DOHH2 (cell line): Measurements from ENCODE around the gene RAB6B.

Experiments
- H3F3A ChIP-seq: fragments of 200-600 bp; sonication (generic), shearing (Covaris generic); 2 replicates; pipeline ENCODE4 v1.6.0; 2016; ENCODE audit warnings: antibody characterized with exemption, mild to moderate bottlenecking; ENCODE audit not compliant: control insufficient read depth, insufficient read depth
- H3K27ac ChIP-seq: fragments of 200-600 bp; sonication (generic); 2 replicates; pipeline ENCODE4 v1.5.1; 2014; ENCODE audit warnings: low read depth, mild to moderate bottlenecking, low read length, moderate library complexity
- H3K27me3 ChIP-seq: fragments of 200-600 bp; sonication (generic); 2 replicates; pipeline ENCODE4 v1.6.1; 2014; ENCODE audit warnings: mild to moderate bottlenecking, low read length, mixed read lengths; ENCODE audit not compliant: control insufficient read depth
- H3K36me3 ChIP-seq: fragments of 200-600 bp; sonication (generic); 2 replicates; pipeline ENCODE4 v1.6.1; 2014; ENCODE audit warnings: mild to moderate bottlenecking, low read length, moderate library complexity, mixed read lengths; ENCODE audit not compliant: control insufficient read depth
- H3K4me1 ChIP-seq: fragments of 200-600 bp; sonication (generic); 2 replicates; pipeline ENCODE4 v1.6.1; 2014; ENCODE audit warnings: mild to moderate bottlenecking, low read length, mixed read lengths; ENCODE audit not compliant: control insufficient read depth
- H3K4me2 ChIP-seq: fragments of 200-600 bp; sonication (generic); 2 replicates; pipeline ENCODE4 v1.6.0; 2014; ENCODE audit warnings: mild to moderate bottlenecking, low read length, moderate library complexity
- H3K4me3 ChIP-seq: fragments of 200-600 bp; sonication (generic); 2 replicates; pipeline ENCODE4 v1.5.1; 2014; ENCODE audit warnings: mild to moderate bottlenecking, low read length, mixed read lengths
- H3K79me2 ChIP-seq: fragments of 200-600 bp; sonication (generic); 2 replicates; pipeline ENCODE4 v1.6.1; 2014; ENCODE audit warnings: mild to moderate bottlenecking, low read length, mixed read lengths; ENCODE audit not compliant: control insufficient read depth
- H3K9me2 ChIP-seq: fragments of 200-600 bp; sonication (generic); replicated peaks from 2 replicates; pipeline ENCODE4 v1.6.1; 2014; ENCODE audit warnings: mild to moderate bottlenecking, low read length, mixed read lengths; ENCODE audit not compliant: control insufficient read depth
- H3K9me3 ChIP-seq: fragments of 200-600 bp; sonication (generic); 2 replicates; pipeline ENCODE4 v1.6.1; 2014; ENCODE audit warnings: antibody characterized with exemption, low read length, mixed read lengths; ENCODE audit not compliant: control insufficient read depth, insufficient read depth
- H4K20me1 ChIP-seq: fragments of 200-600 bp; sonication (generic); 2 replicates; pipeline ENCODE4 v1.6.0; 2014; ENCODE audit warnings: low read depth, mild to moderate bottlenecking, antibody characterized with exemption, low read length, moderate library complexity; ENCODE audit not compliant: control insufficient read depth, insufficient read depth
- EZH2phosphoT487 ChIP-seq: fragments of 200-600 bp; sonication (generic); IDR thresholded peaks from 2 replicates; pipeline ENCODE4 v1.6.1; 2017; ENCODE audit warnings: borderline replicate concordance, mild to moderate bottlenecking, antibody characterized with exemption, low read length, moderate library complexity, mixed read lengths
- TF ChIP-seq, protein P1 (sequence below): fragments of 200-600 bp; sonication (generic); IDR thresholded peaks from one replicate; pipeline ENCODE4 v1.5.1; 2014; ENCODE audit warnings: antibody characterized with exemption, mild to moderate bottlenecking, low read depth, low read length; ENCODE audit not compliant: poor library complexity, severe bottlenecking

The RAB6B gene

GRCh38 chr3:133931084-133931483 lies 35.4 kb upstream of the RAB6B start:
- H3K79me2 ChIP-seq, result no peaks in the 10 kb centered on the region
- peaks cover 17% of the 10 kb centered on the region for H3K27me3 ChIP-seq
- H3K9me2 ChIP-seq, result no peaks in the 10 kb centered on the region
- H3K4me2 ChIP-seq, result no peak overlapping the region
- H3K36me3 ChIP-seq, result no peaks in the 10 kb centered on the region
- no peak overlapping the region for H3K27ac ChIP-seq
- peaks cover 10% of the 10 kb centered on the region for H3K4me1 ChIP-seq
- no peaks in the 10 kb centered on the region for H3K9me3 ChIP-seq
- no peak for TF ChIP-seq EZH2phosphoT487
- TF ChIP-seq, protein P1, sequence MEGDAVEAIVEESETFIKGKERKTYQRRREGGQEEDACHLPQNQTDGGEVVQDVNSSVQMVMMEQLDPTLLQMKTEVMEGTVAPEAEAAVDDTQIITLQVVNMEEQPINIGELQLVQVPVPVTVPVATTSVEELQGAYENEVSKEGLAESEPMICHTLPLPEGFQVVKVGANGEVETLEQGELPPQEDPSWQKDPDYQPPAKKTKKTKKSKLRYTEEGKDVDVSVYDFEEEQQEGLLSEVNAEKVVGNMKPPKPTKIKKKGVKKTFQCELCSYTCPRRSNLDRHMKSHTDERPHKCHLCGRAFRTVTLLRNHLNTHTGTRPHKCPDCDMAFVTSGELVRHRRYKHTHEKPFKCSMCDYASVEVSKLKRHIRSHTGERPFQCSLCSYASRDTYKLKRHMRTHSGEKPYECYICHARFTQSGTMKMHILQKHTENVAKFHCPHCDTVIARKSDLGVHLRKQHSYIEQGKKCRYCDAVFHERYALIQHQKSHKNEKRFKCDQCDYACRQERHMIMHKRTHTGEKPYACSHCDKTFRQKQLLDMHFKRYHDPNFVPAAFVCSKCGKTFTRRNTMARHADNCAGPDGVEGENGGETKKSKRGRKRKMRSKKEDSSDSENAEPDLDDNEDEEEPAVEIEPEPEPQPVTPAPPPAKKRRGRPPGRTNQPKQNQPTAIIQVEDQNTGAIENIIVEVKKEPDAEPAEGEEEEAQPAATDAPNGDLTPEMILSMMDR, result no peak
- no peak overlapping the region for H3K4me3 ChIP-seq
- H4K20me1 ChIP-seq, result no peaks in the 10 kb centered on the region
- no peaks in the 10 kb centered on the region for H3F3A ChIP-seq

DNA sequence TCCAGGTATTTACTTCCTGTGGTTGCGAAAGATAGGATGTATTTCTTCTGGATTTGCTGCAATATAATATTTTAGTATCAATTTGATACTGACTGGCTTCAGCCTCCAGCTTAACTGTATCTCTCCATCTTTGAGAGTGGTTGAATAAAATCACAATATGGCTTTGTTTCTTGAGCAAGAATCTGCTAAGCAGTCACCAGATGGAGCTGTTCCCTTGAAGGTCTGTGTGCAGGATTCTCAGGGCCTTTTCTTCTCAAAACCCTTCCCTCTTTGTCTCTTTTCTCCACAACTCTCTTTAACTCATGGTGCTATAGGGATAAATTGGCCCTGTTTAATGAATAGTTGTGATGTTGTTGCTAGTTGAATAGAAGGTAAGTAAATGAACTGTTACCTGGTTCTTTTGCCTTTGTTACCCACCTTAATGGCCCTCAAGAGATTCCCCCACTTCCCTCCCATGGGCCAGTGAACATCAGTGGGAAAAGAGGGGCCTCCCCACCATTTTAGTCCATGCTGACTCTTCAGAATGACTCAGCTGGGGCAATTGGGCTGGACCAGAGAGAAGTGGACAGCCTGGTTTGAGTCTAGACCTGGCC lies 34.8 kb upstream of the RAB6B start:
- H3K4me2 ChIP-seq, result no peak overlapping the region
- H3K4me3 ChIP-seq, result no peak overlapping the region
- H3K9me3 ChIP-seq, result no peaks in the 10 kb centered on the region
- no peaks in the 10 kb centered on the region for H3F3A ChIP-seq
- H3K27ac ChIP-seq, result no peak overlapping the region
- H4K20me1 ChIP-seq, result no peaks in the 10 kb centered on the region
- H3K4me1 ChIP-seq, result peaks cover 10% of the 10 kb centered on the region
- H3K36me3 ChIP-seq, result no peaks in the 10 kb centered on the region
- no peaks in the 10 kb centered on the region for H3K79me2 ChIP-seq
- H3K9me2 ChIP-seq, result no peaks in the 10 kb centered on the region
- peaks cover 17% of the 10 kb centered on the region for H3K27me3 ChIP-seq
- TF ChIP-seq EZH2phosphoT487, result no peak
- TF ChIP-seq, protein P1, result peak; percentile 60

DNA sequence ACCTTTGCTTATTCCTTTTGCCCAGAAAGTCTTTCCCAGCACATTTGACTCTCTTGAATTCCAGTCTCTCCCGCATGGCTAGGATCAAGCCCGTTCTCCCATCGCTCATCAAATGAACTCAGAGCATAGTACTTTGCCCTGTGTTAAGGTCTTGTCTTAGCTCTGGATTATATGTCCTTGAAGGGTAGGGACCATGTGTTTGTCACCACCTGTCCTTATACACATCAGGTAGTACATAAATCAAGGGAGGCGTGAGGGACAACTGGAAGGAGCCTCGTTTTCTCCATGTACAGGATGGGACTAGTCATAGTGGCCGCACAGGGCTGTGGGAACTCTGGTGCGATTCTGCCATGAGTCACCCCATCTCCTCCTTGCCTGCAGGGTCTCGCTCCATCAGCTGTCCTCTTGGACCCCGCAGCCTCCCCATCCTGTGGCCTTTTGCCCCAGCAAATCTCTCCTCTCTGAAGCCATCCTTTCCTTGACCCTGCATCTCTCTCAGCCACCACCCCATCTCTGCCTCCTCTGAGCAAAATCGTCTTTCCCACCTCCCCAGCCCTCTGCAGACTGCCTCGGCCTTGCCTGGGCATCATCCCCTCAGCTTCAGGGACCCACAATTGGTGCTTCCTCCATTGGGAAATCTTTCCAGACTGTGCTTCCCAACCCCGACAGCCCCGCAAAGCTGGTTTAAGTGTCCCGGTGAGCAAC lies 33.4 kb upstream of the RAB6B start:
- peaks cover 10% of the 10 kb centered on the region for H3K4me1 ChIP-seq
- H4K20me1 ChIP-seq, result no peaks in the 10 kb centered on the region
- no peaks in the 10 kb centered on the region for H3K79me2 ChIP-seq
- H3K9me2 ChIP-seq, result no peaks in the 10 kb centered on the region
- no peaks in the 10 kb centered on the region for H3K9me3 ChIP-seq
- H3K27ac ChIP-seq, result no peak overlapping the region
- H3K27me3 ChIP-seq, result peaks cover 17% of the 10 kb centered on the region
- no peak overlapping the region for H3K4me2 ChIP-seq
- no peaks in the 10 kb centered on the region for H3K36me3 ChIP-seq
- TF ChIP-seq, protein P1, result no peak
- TF ChIP-seq EZH2phosphoT487, result no peak
- H3F3A ChIP-seq, result no peaks in the 10 kb centered on the region
- no peak overlapping the region for H3K4me3 ChIP-seq
